Measurements from ENCODE around the gene INO80B. TPM values are rescaled to one million over a fixed set of nuclear protein-coding genes. Genes with fewer than 3 reads are reported as not detected.

INO80B gene
- total RNA-seq, 1 experiment from 2014 or later: 24.0 TPM

DNA sequence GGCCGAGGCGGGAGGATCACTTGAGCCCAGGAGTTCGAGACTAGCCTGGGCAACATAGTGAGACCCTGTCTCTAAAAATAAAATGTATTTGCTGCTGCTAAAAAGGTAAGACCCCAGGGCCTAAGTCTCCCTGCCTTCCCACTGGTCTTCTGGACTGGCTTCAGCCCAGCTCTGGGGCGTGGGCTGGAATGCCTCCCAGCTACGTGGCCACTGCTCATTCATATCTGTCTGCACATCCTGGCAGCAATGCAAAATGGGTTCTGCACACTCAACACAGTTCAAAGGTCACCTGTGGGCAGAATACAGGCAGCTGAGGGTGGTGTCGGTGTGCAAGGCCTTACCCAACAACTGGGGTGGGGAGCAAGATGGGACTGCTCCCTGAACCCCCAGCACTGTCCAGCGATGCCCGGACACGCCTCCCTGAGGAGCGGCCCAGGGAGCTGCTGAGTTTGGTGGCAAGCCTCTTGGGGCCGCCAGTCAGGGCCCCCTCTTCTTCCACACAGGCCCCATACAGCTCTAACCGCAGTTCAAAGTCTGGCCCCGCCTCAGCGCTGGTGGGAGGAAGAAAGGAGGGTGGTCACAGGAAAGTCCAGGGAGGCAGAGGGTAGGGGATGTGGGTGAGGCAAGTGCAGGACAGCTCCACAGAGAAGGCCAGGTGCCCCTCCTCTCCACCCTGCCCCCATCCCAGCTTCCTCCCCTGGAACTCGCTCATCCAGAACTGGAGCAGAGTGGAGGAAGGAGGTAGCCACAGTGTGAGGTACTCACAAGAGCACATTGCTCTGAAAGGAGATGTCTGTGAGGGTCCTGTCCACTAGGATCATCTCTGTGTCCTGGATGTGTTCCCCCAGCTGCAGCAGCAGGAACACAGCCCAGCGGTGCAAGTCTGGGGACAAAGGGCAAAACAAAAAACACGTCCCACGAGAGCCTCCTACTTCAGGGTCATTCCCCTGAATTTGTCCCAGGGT, 25.1 kb upstream of the INO80B start:
- H3K4me3 ChIP-seq (replicated peaks in 1 of 2; ENCODE audit: low read depth in 1 of 2, low read length in 2 of 2): no peak overlapping the region
- POLR2A ChIA-PET: interaction anchor here (1.8 kb wide), 1 partner anchor 11 kb away, joined by 7 read pairs; no protein-coding TSS in a partner anchor
- peaks cover 31% of the 10 kb centered on the region for H3K79me2 ChIP-seq (ENCODE audit: insufficient read depth, low read length)
- ATAC-seq: no peak
- RAD21 ChIA-PET (ENCODE audit: low non-redundant PET in 1 of 2, low total read pairs in 2 of 2, uncharacterized antibody in 2 of 2, unreplicated experiment in 2 of 2): no interaction called here
- no peak overlapping the region for H3K4me2 ChIP-seq (ENCODE audit: low read length)
- H3K27me3 ChIP-seq (ENCODE audit: insufficient read depth, low read length): no peaks in the 10 kb centered on the region
- CTCF ChIA-PET: no interaction called here
- no peaks in the 10 kb centered on the region for H3K9me3 ChIP-seq (ENCODE audit: control insufficient read depth in 1 of 2, insufficient read depth in 1 of 2, low read depth in 1 of 2, low read length in 2 of 2)
- H3K36me3 ChIP-seq (ENCODE audit: control insufficient read depth in 1 of 2, insufficient read depth in 2 of 2, low read length in 2 of 2): peaks cover 43 to 59% of the 10 kb centered on the region in 2 experiments
- no peak for DNase-seq (ENCODE audit: low read depth, low spot score)
- peaks cover 0 to 9% of the 10 kb centered on the region in 2 experiments; a peak in 2 of 4 replicates for H3K4me1 ChIP-seq (ENCODE audit: control insufficient read depth in 1 of 2, insufficient read depth in 2 of 2, low read length in 2 of 2)
- H2AFZ ChIP-seq (ENCODE audit: low read depth, low read length, poor library complexity, severe bottlenecking): no peak overlapping the region
- TF ChIP-seq ELF1 (IDR thresholded peaks at IDR 0.05; ENCODE audit: borderline replicate concordance, low read depth): no peak
- no peak for TF ChIP-seq CBX3 (IDR thresholded peaks at IDR 0.05; ENCODE audit: low read depth)
- no peak for TF ChIP-seq SIN3A (IDR thresholded peaks at IDR 0.05; ENCODE audit: low read depth)
- no peak for TF ChIP-seq SRF (IDR thresholded peaks at IDR 0.05; ENCODE audit: low read depth)
- TF ChIP-seq, protein P1, sequence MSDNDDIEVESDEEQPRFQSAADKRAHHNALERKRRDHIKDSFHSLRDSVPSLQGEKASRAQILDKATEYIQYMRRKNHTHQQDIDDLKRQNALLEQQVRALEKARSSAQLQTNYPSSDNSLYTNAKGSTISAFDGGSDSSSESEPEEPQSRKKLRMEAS (IDR thresholded peaks at IDR 0.05): no peak
- TF ChIP-seq JUND (IDR thresholded peaks at IDR 0.05): no peak
- no peak for TF ChIP-seq EZH2 (IDR thresholded peaks at IDR 0.05)
- TF ChIP-seq SP1 (IDR thresholded peaks at IDR 0.05; ENCODE audit: low read depth): no peak
- TF ChIP-seq EGR1 (IDR thresholded peaks at IDR 0.05; ENCODE audit: low read depth): no peak
- TF ChIP-seq POLR2A (IDR thresholded peaks at IDR 0.05; ENCODE audit: borderline replicate concordance, extremely low read depth, insufficient read depth, insufficient read length): no peak
- no peak for TF ChIP-seq ZFX (IDR thresholded peaks at IDR 0.05)
- TF ChIP-seq, protein P2, sequence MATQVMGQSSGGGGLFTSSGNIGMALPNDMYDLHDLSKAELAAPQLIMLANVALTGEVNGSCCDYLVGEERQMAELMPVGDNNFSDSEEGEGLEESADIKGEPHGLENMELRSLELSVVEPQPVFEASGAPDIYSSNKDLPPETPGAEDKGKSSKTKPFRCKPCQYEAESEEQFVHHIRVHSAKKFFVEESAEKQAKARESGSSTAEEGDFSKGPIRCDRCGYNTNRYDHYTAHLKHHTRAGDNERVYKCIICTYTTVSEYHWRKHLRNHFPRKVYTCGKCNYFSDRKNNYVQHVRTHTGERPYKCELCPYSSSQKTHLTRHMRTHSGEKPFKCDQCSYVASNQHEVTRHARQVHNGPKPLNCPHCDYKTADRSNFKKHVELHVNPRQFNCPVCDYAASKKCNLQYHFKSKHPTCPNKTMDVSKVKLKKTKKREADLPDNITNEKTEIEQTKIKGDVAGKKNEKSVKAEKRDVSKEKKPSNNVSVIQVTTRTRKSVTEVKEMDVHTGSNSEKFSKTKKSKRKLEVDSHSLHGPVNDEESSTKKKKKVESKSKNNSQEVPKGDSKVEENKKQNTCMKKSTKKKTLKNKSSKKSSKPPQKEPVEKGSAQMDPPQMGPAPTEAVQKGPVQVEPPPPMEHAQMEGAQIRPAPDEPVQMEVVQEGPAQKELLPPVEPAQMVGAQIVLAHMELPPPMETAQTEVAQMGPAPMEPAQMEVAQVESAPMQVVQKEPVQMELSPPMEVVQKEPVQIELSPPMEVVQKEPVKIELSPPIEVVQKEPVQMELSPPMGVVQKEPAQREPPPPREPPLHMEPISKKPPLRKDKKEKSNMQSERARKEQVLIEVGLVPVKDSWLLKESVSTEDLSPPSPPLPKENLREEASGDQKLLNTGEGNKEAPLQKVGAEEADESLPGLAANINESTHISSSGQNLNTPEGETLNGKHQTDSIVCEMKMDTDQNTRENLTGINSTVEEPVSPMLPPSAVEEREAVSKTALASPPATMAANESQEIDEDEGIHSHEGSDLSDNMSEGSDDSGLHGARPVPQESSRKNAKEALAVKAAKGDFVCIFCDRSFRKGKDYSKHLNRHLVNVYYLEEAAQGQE (IDR thresholded peaks at IDR 0.05; ENCODE audit: low read depth): no peak
- TF ChIP-seq, protein P3, sequence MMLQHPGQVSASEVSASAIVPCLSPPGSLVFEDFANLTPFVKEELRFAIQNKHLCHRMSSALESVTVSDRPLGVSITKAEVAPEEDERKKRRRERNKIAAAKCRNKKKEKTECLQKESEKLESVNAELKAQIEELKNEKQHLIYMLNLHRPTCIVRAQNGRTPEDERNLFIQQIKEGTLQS (IDR thresholded peaks at IDR 0.05): no peak
- TF ChIP-seq RAD21 (IDR thresholded peaks at IDR 0.05; ENCODE audit: low read depth): no peak
- TF ChIP-seq, protein P4, sequence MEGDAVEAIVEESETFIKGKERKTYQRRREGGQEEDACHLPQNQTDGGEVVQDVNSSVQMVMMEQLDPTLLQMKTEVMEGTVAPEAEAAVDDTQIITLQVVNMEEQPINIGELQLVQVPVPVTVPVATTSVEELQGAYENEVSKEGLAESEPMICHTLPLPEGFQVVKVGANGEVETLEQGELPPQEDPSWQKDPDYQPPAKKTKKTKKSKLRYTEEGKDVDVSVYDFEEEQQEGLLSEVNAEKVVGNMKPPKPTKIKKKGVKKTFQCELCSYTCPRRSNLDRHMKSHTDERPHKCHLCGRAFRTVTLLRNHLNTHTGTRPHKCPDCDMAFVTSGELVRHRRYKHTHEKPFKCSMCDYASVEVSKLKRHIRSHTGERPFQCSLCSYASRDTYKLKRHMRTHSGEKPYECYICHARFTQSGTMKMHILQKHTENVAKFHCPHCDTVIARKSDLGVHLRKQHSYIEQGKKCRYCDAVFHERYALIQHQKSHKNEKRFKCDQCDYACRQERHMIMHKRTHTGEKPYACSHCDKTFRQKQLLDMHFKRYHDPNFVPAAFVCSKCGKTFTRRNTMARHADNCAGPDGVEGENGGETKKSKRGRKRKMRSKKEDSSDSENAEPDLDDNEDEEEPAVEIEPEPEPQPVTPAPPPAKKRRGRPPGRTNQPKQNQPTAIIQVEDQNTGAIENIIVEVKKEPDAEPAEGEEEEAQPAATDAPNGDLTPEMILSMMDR (IDR thresholded peaks at IDR 0.05 in 2 of 3, conservative IDR thresholded peaks at IDR 0.05 in 1 of 3; ENCODE audit: borderline replicate concordance in 1 of 3, insufficient read depth in 1 of 3, low read depth in 2 of 3, low read length in 2 of 3): no peak
- TF ChIP-seq CEBPB (IDR thresholded peaks at IDR 0.05; ENCODE audit: low read depth): no peak
- no peak for TF ChIP-seq YY1 (IDR thresholded peaks at IDR 0.05; ENCODE audit: extremely low read depth, insufficient replicate concordance, low read depth, low read length)
- TF ChIP-seq EZH2phosphoT487 (IDR thresholded peaks at IDR 0.05; ENCODE audit: borderline replicate concordance): no peak
- TF ChIP-seq FOSL1 (IDR thresholded peaks at IDR 0.05; ENCODE audit: low read depth): no peak
- TF ChIP-seq, protein P5, sequence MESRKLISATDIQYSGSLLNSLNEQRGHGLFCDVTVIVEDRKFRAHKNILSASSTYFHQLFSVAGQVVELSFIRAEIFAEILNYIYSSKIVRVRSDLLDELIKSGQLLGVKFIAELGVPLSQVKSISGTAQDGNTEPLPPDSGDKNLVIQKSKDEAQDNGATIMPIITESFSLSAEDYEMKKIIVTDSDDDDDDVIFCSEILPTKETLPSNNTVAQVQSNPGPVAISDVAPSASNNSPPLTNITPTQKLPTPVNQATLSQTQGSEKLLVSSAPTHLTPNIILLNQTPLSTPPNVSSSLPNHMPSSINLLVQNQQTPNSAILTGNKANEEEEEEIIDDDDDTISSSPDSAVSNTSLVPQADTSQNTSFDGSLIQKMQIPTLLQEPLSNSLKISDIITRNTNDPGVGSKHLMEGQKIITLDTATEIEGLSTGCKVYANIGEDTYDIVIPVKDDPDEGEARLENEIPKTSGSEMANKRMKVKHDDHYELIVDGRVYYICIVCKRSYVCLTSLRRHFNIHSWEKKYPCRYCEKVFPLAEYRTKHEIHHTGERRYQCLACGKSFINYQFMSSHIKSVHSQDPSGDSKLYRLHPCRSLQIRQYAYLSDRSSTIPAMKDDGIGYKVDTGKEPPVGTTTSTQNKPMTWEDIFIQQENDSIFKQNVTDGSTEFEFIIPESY (IDR thresholded peaks at IDR 0.05; ENCODE audit: extremely low read depth, insufficient replicate concordance, low read length): no peak
- no TSS peak for BruUV-seq (replicated peaks)
- intact Hi-C loops (cut with micrococcal nuclease): no loop called here
- H3K27ac ChIP-seq (ENCODE audit: low read depth, low read length): no peak overlapping the region
- H3K9me2 ChIP-seq (ENCODE audit: insufficient read depth): no peaks in the 10 kb centered on the region
- H4K20me1 ChIP-seq (ENCODE audit: insufficient read depth): no peaks in the 10 kb centered on the region
- H3K9ac ChIP-seq (ENCODE audit: low read length): no peak overlapping the region

Measured in HCT116 (cell line).